OCI-LY1 (cell line): ENCODE data around the gene FILIP1.

Experiments used
- CTCF ChIP-seq: fragments of 200-600 bp; sonication (generic), shearing (Covaris generic); IDR thresholded peaks from 2 replicates; pipeline ENCODE4 v1.5.1; 2017; ENCODE audit warnings: mild to moderate bottlenecking, antibody characterized with exemption, low read length, moderate library complexity, mixed read lengths
- EZH2 ChIP-seq: fragments of 200-600 bp; sonication (generic), shearing (Covaris generic); IDR thresholded peaks from 2 replicates; pipeline ENCODE4 v1.8.0; 2017; ENCODE audit warnings: borderline replicate concordance, mixed run types, mild to moderate bottlenecking, antibody characterized with exemption, low read length, moderate library complexity, mixed read lengths

DNA sequence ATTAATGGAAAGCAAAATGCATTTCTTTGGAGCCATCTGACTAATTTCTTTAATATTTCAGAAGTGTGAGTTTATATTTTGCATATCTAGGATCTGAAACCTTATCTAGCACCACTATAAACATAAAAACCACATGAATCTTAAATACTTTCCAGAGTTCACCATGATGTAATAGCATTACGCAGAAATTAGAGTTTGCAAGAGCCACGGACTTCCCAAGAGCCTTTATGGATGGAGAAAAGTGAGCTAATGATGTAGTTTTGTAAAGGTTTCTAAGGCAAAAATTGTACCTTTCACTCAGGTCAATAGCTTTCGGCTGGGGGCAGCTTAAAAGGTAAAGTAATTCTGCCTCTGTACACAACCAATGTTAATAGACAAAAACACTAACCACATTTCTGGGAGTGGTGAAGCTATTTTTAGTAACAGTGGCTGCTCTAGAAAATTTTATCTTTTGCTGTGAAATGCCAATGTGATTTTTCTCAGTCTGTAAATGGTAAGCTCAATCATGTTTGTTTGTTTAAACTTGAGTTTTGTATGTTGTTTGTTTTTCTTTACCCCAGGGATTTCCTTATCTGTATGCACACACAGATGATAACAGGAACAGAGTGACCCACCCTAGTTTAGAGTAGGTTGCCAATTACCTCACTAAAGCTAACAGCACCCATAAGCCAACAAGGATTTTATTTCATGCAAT, 80.5 kb downstream of the FILIP1 start:
- no peak for TF ChIP-seq CTCF
- no peak for TF ChIP-seq EZH2
